Type B pancreatic cell (in vitro differentiated cells): Measurements from ENCODE around the gene SHMT2. TPM values are rescaled to one million over a fixed set of nuclear protein-coding genes. Genes with fewer than 3 reads are reported as not detected.
"Not testable (repeated sequence)": the region's sequence is repeated elsewhere in the genome, so short reads cannot be mapped to it uniquely, and the experiment has no call there.

ENCODE experiments used
- DNase-seq: peaks from one replicate; pipeline ENCODE4 v3.0.0; 2021; ENCODE audit warnings: mixed read lengths; ENCODE audit not compliant: unreplicated experiment; ENCODE audit errors: extremely low spot score
- H3K27ac Mint-ChIP-seq: 2 replicates; pipeline ENCODE4 v1.8.0; 2021; ENCODE audit warnings: mild to moderate bottlenecking, mixed read lengths
- H3K27me3 Mint-ChIP-seq: 2 replicates; pipeline ENCODE4 v1.8.0; 2021; ENCODE audit warnings: mixed read lengths
- H3K36me3 Mint-ChIP-seq: 2 replicates; pipeline ENCODE4 v1.8.0; 2021; ENCODE audit warnings: mixed read lengths
- H3K4me1 Mint-ChIP-seq: one replicate; pipeline ENCODE4 v1.8.0; 2021; ENCODE audit warnings: mixed read lengths; ENCODE audit not compliant: unreplicated experiment
- H3K4me3 Mint-ChIP-seq: 2 replicates; pipeline ENCODE4 v1.8.0; 2021; ENCODE audit warnings: mild to moderate bottlenecking, mixed read lengths
- H3K9me3 Mint-ChIP-seq: 2 replicates; pipeline ENCODE4 v1.8.0; 2021; ENCODE audit warnings: mixed read lengths
- microRNA-seq: library from miRNA; unstranded; fragments of <30 nt; microRNA quantifications from one replicate; pipeline ENCODE4, GENCODE V29; 2020
- total RNA-seq: library from RNA; stranded (reverse); gene quantifications from 2 replicates; pipeline ENCODE4 v1.2.1, GENCODE V29; 2021; ENCODE audit warnings: low replicate concordance
- TF ChIP-seq, protein P1 (sequence below): fragments of 200-600 bp; sonication (generic); conservative IDR thresholded peaks from 2 replicates; pipeline ENCODE4 v1.5.0; 2021; ENCODE audit warnings: antibody characterized with exemption, mild to moderate bottlenecking

The SHMT2 gene
- total RNA-seq, 1 donor from 2014 or later = 131 TPM

GRCh38 chr12:57278465-57279381, 49.2 kb downstream of the SHMT2 start:
- Mint-ChIP-seq H3K4me1 (peaks cover 13% of the 10 kb centered on the region), H3K27ac (peak overlapping the region; percentile 10), H3K27me3 (no peaks in the 10 kb centered on the region), H3K4me3 (no peak overlapping the region), H3K36me3 (peaks cover 38% of the 10 kb centered on the region), H3K9me3 (no peaks in the 10 kb centered on the region)
- DNase-seq = no peak
- TF ChIP-seq, protein P1, sequence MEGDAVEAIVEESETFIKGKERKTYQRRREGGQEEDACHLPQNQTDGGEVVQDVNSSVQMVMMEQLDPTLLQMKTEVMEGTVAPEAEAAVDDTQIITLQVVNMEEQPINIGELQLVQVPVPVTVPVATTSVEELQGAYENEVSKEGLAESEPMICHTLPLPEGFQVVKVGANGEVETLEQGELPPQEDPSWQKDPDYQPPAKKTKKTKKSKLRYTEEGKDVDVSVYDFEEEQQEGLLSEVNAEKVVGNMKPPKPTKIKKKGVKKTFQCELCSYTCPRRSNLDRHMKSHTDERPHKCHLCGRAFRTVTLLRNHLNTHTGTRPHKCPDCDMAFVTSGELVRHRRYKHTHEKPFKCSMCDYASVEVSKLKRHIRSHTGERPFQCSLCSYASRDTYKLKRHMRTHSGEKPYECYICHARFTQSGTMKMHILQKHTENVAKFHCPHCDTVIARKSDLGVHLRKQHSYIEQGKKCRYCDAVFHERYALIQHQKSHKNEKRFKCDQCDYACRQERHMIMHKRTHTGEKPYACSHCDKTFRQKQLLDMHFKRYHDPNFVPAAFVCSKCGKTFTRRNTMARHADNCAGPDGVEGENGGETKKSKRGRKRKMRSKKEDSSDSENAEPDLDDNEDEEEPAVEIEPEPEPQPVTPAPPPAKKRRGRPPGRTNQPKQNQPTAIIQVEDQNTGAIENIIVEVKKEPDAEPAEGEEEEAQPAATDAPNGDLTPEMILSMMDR = no peak

DNA sequence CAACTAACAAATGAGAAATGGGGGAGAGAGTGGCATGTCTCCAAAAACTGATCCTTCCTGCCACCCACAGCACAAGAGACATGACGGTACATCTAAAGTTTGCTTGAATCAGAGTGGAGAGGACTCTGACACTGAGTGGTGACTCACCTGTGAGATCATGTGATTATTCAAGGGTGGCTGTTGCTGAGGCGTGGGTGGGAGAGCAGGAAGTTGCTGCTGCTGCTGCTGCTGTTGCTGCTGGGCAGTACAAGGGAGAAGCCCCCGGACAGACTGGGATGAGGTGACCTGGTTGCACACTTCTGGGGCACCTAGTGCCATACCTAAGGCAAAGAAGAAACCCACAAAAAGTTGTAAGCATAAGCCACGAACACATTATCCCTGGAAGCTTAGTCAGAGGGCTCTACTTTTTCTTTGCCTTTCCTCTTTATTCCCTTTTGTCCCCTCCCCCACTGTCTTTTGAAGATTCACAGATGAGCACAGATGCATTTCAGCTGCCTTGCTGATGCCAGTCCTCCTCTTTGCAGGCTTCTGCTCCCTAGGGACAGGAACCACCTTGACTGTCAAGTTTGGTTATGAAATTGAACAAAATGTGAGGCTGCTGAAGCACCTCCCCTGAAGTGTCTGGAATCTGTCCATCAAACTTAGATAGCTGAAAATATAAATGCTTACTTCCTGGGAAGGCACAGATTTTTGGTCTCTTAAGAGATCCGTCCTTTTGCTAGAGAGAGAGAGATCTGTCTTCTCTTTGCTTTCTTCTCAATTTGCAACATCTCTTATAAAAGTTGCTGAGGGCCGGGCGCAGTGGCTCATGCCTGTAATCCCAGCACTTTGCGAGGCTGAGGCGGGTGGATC, 50.9 kb downstream of the SHMT2 start:
- Mint-ChIP-seq H3K27me3 (no peaks in the 10 kb centered on the region), H3K36me3 (peaks cover 40% of the 10 kb centered on the region), H3K4me1 (peaks cover 11% of the 10 kb centered on the region), H3K27ac (peak overlapping the region; percentile 92), H3K9me3 (no peaks in the 10 kb centered on the region), H3K4me3 (peak overlapping the region; percentile 53)
- TF ChIP-seq, protein P1 = no peak
- DNase-seq = no peak

DNA sequence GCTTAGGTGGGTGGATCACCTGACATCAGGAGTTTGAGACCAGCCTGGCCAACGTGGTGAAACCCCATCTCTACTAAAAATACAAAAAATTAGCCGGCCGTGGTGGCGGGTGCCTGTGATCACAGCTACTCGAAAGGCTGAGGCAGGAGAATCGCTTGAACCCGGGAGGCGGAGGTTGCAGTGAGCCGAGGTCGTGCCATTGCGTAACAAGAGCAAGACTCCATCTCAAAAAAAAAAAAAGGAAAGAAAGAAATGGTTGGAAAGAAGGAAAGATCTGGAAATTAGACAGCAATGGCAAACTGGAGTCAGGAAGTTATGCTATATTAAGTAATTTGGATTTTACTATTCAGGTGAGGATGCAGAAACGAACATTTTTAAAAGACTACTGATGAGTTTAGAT, 52.6 kb downstream of the SHMT2 start:
- H3K36me3 Mint-ChIP-seq = peaks cover 47% of the 10 kb centered on the region
- H3K4me1 Mint-ChIP-seq = peaks cover 11% of the 10 kb centered on the region
- not testable (repeated sequence) for H3K27me3 Mint-ChIP-seq, H3K27ac Mint-ChIP-seq, DNase-seq, H3K4me3 Mint-ChIP-seq, H3K9me3 Mint-ChIP-seq

Small RNA genes lying within 50 kb of the gene (microRNA-seq; reads per million reads assigned to microRNA genes)
- 3.0 reads per million, percentile 5 among the genes with 10 or more reads in this experiment for gene MIR1228

Other genes starting within 250 kb of the SHMT2 start
- 13.2 and 18.1 TPM in 2 replicates for gene ZBTB39, start 223.2 kb upstream of the SHMT2 start, total RNA-seq
- 2.9 and 3.1 TPM in 2 replicates for gene TAC3, start 213.2 kb upstream of the SHMT2 start, total RNA-seq
- gene MYO1A, start 179.6 kb upstream of the SHMT2 start, total RNA-seq = 4.3 and 19.4 TPM in 2 replicates
- 17.4 and 32.0 TPM in 2 replicates for gene NEMP1, start 150.9 kb upstream of the SHMT2 start, total RNA-seq
- gene NAB2, start 140.6 kb upstream of the SHMT2 start, total RNA-seq = 48.3 and 49.7 TPM in 2 replicates
- gene STAT6, start 118.3 kb upstream of the SHMT2 start, total RNA-seq = 83.4 and 167 TPM in 2 replicates
- gene LRP1, start 101.2 kb upstream of the SHMT2 start, total RNA-seq = 96.4 and 138 TPM in 2 replicates
- not detected in 2 replicates for gene LRP1-AS, start 82.1 kb upstream of the SHMT2 start, total RNA-seq
- 15.1 and 45.5 TPM in 2 replicates for gene NXPH4, start 12.9 kb upstream of the SHMT2 start, total RNA-seq
- gene STAC3, start 21.5 kb downstream of the SHMT2 start, total RNA-seq = 1.6 and 4.8 TPM in 2 replicates
- gene R3HDM2, start 201.3 kb downstream of the SHMT2 start, total RNA-seq = 49.1 and 59.0 TPM in 2 replicates
- not detected in 2 replicates for gene INHBC, start 205.1 kb downstream of the SHMT2 start, total RNA-seq
- 0.27 and 0.29 TPM in 2 replicates for gene INHBE, start 225.6 kb downstream of the SHMT2 start, total RNA-seq
- gene GLI1, start 230.1 kb downstream of the SHMT2 start, total RNA-seq = 3.5 and 22.7 TPM in 2 replicates